Large intestine (tissue), 3 donors: ENCODE data around the gene SLC4A2. TPM values are rescaled to one million over a fixed set of nuclear protein-coding genes. Genes with fewer than 3 reads are reported as not detected.
A peak's percentile ranks its signal among the peaks of the same experiment; 100 is the strongest.

Source experiments
- DNase-seq, 2 donors: peaks; one replicate each; pipeline versions ENCODE4 v3.0.0 to v3.0.0-alpha.2; 2013
- H3K27ac ChIP-seq: one replicate; pipeline ENCODE4 v1.5.1; 2013; ENCODE audit warnings: low read length
- H3K27me3 ChIP-seq: 2 replicates; pipeline ENCODE4 v1.6.1; 2013; ENCODE audit warnings: low read length; ENCODE audit not compliant: control insufficient read depth, insufficient read depth
- H3K36me3 ChIP-seq: 2 replicates; pipeline ENCODE4 v1.6.1; 2013; ENCODE audit warnings: low read length; ENCODE audit not compliant: control insufficient read depth, insufficient read depth
- H3K4me1 ChIP-seq: one replicate; pipeline ENCODE4 v1.6.1; 2013; ENCODE audit warnings: low read length; ENCODE audit not compliant: control insufficient read depth, insufficient read depth
- H3K4me3 ChIP-seq: one replicate; pipeline ENCODE4 v1.5.1; 2013; ENCODE audit warnings: low read length
- H3K9me3 ChIP-seq: one replicate; pipeline ENCODE4 v1.6.1; 2013; ENCODE audit warnings: mild to moderate bottlenecking, low read depth, low read length, moderate library complexity; ENCODE audit not compliant: control insufficient read depth
- WGBS: methylation state at CpG from one replicate; pipeline ENCODE4 v1.1.5; 2013; ENCODE audit warnings: low lambda C conversion rate; ENCODE audit not compliant: insufficient coverage; 5-methylcytosine and 5-hydroxymethylcytosine counted together
- polyA plus RNA-seq: library from polyadenylated mRNA; unstranded; fragments of 120-200 nt; gene quantifications from one replicate; pipeline ENCODE4 v1.2.1, GENCODE V29; 2013

Gene SLC4A2
- polyA plus RNA-seq, 1 donor, result 107 TPM

DNA sequence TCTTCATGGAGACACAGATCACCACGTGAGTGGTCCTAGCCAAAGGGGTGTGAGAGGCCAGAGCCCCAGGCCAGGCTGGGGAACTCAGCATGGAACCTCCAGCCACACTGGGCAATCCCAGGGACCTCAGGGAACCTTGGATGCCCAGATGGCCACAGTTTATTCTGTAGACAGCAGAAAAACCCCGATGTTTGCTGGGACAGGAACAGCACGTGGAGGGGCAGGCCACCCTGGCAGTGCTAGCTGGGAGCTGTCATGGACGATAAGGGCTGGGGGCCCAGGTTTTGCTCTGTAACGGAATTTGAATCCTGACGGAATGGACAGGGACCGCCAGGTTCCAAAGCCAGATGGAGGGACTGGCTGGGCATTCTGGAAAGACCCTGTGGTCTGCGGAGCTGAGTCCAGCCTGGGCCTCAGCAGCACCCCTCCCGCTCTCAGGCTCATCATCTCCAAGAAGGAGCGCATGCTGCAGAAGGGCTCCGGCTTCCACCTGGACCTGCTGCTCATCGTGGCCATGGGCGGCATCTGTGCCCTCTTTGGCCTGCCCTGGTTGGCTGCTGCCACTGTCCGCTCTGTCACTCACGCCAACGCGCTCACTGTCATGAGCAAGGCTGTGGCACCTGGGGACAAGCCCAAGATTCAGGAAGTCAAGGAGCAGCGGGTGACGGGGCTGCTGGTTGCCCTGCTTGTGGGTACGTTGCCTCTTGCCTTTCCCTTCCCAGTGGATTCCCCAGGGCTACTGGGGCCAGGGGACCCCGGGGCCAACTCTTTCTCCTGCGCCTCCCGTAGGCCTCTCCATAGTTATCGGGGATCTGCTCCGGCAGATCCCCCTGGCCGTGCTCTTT lies 15.7 kb downstream of the SLC4A2 start:
- Histone ChIP-seq H3K4me1 (peaks cover 35% of the 10 kb centered on the region), H3K27me3 (no peaks in the 10 kb centered on the region), H3K4me3 (no peak overlapping the region), H3K36me3 (peaks cover 71% of the 10 kb centered on the region), H3K9me3 (no peaks in the 10 kb centered on the region), H3K27ac (no peak overlapping the region)
- no peak for DNase-seq
- 100% methylated on average over 1 of the region's 26 CpGs for WGBS

- no peak for DNase-seq
- Histone ChIP-seq H3K4me1 (peaks cover 35% of the 10 kb centered on the region), H3K4me3 (no peak overlapping the region), H3K9me3 (no peaks in the 10 kb centered on the region), H3K27me3 (no peaks in the 10 kb centered on the region), H3K27ac (no peak overlapping the region), H3K36me3 (peaks cover 65% of the 10 kb centered on the region)
- no CpG with 5 or more reads among the region's 7 CpGs for WGBS
These were observed 16.2 kb downstream of the SLC4A2 start for GRCh38 chr7:151075662-151075971.

- Histone ChIP-seq H3K4me3 (no peak overlapping the region), H3K27ac (no peak overlapping the region), H3K4me1 (peaks cover 37% of the 10 kb centered on the region), H3K27me3 (no peaks in the 10 kb centered on the region), H3K9me3 (no peaks in the 10 kb centered on the region), H3K36me3 (peaks cover 61% of the 10 kb centered on the region)
- 100% methylated on average over 1 of the region's 22 CpGs for WGBS
- DNase-seq, result no peak
These were observed 16.6 kb downstream of the SLC4A2 start for GRCh38 chr7:151075978-151076426.

DNA sequence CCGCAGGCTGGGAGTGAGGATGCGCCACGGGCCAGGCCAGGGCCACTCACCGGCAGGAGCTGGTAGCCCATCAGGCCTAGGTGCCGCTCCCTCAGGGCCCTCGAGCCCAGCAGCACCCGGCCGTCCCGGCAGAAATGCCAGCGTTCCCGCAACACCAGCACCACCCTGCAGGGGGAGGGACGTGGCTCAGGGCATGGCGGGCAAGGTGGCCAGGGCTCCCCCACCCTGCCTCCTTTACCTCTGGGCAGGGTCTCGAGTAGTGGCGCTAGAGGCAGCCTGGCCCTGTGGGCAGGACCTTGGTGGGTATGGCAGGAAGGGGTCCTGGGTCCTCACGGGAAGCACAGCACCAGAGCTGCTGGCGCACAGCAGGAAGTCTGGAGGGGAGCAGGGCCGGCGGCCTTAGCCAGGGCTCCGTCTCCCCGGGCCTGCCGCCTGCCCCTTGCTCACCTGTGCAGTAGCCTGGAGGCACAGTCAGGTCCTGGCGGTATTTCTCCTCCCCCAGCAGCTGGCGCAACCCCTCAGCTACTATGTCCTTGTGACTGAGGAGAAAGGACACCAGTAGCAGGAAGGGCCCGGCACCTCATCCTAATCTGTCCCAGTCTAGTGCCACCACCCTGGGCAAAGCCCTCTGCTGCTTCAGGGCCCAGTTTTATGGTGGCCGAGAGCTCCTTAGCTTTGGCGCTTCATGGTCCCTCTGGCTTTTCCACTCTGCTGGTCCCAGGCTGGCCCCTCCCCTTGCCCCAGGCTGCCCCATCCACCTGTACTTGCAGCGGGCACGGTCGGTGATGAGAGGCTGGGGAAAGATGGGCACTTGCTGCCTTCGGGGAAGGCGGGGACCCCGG lies 17.7 kb downstream of the SLC4A2 start:
- Histone ChIP-seq H3K36me3 (peaks cover 50% of the 10 kb centered on the region), H3K27ac (peak overlapping the region; percentile 69)

DNA sequence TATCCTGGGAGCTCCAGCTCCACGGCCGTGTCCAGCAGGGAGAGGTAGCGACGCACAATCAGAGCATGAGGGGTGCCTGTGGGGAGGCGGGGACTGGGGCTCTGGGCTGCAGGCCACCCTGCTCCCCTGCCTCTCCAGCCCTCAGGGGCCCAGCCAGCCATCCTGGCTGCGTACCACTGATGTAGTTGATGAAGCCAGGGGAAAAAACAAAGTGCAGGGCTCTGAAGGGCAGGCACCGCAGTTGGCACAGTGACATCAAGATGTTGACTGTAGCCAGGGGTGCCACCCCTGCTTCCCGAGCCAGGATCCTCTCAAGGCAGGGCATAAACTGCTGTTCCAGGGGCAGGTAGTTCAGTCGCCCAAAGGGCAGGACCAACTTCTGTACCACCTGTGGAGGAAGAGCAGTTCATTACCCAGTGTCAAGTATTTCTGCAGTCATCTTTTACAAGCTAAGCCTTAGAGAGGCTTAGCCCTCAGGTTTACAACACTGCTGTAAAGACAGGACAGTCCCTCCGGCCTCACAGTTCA lies 18.4 kb downstream of the SLC4A2 start:
- no peak overlapping the region for H3K4me3 ChIP-seq
- no CpG with 5 or more reads among the region's 10 CpGs for WGBS
- H3K4me1 ChIP-seq, result peaks cover 48% of the 10 kb centered on the region
- peak in 1 of 2 donors; percentile 83 for DNase-seq
- H3K9me3 ChIP-seq, result no peaks in the 10 kb centered on the region
- peak overlapping the region; percentile 69 for H3K27ac ChIP-seq
- no peaks in the 10 kb centered on the region for H3K27me3 ChIP-seq
- H3K36me3 ChIP-seq, result peaks cover 44% of the 10 kb centered on the region

More for the DNA sequence above, 17.7 kb downstream of the SLC4A2 start:
- Histone ChIP-seq H3K27me3 (no peaks in the 10 kb centered on the region), H3K9me3 (no peaks in the 10 kb centered on the region), H3K4me1 (peaks cover 42% of the 10 kb centered on the region), H3K4me3 (no peak overlapping the region)
- no peak for DNase-seq
- WGBS, result 100% methylated on average over 1 of the region's 33 CpGs

GRCh38 chr7:151078233-151079040 lies 19.0 kb downstream of the SLC4A2 start:
- Histone ChIP-seq H3K4me3 (no peak overlapping the region), H3K27ac (peak overlapping the region; percentile 69), H3K36me3 (peaks cover 41% of the 10 kb centered on the region), H3K4me1 (peaks cover 48% of the 10 kb centered on the region), H3K9me3 (no peaks in the 10 kb centered on the region), H3K27me3 (no peaks in the 10 kb centered on the region)
- no CpG with 5 or more reads among the region's 22 CpGs for WGBS
- peak in 1 of 2 donors; percentile 86 for DNase-seq

DNA sequence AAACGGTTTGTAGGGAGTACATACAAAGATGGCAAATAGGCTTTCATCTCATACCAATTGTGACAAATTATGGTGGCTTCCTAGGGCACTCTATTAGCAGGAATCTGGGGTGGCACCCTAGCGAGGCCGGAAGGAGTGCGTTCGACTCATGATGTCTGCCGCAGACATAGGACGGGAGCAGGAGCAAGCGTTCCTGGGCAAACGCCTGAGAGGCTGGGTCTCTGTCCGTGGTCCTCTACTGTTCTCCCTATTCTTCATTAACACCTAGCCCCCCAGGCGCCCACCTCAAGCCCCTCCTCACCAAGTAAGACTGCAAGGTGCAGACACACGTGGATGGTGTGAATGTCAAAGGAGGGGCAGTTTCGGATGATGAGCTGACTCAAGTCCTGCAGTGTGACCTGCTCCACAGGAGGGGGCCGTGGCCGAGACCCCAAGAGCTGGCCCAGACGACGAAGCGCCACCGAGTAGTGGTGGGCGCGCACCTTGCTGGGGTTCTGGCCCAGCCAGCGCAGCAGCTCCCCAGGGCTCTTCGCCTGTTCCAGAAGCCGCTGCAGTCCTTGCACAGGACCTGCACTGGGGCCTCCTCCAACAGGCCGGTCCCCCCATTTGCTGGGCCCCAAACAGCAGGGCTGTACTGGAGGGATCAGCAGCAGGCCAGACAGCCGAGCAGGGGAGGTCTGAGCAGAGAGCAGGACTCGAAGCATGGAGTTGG lies 20.0 kb downstream of the SLC4A2 start:
- no peaks in the 10 kb centered on the region for H3K9me3 ChIP-seq
- no CpG with 5 or more reads among the region's 27 CpGs for whole genome bisulfite sequencing
- peak overlapping the region; percentile 98 for H3K4me3 ChIP-seq
- no peak for DNase-seq
- H3K4me1 ChIP-seq, result peaks cover 52% of the 10 kb centered on the region
- peaks cover 32% of the 10 kb centered on the region for H3K36me3 ChIP-seq
- H3K27me3 ChIP-seq, result no peaks in the 10 kb centered on the region
- peak overlapping the region; percentile 87 for H3K27ac ChIP-seq

DNA sequence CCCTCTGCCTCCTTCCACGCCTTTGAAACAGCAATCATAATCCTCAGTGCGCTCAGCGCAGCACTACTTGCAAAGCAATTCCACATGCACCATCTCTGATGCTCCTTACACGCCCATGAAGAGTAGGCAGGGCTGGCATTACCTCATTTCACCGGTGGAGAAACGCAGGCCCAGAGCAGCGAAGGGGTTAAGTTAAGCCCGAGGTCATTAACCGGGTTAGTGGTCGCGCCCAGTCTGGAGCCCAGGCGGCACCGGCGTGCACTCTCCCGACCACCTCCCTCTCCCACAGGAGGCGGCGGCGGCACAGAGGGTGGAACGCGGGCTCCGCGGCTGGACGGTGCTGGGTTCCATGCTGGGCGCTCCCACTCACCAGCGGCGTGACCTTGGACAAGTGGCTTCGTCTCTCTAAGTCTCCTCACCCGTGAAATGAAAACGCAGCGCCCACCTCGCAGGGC lies 20.7 kb downstream of the SLC4A2 start:
- H3K27ac ChIP-seq, result peak overlapping the region; percentile 87
- no CpG with 5 or more reads among the region's 31 CpGs for WGBS
- no peaks in the 10 kb centered on the region for H3K27me3 ChIP-seq
- peaks cover 52% of the 10 kb centered on the region for H3K4me1 ChIP-seq
- peaks cover 24% of the 10 kb centered on the region for H3K36me3 ChIP-seq
- H3K4me3 ChIP-seq, result peak overlapping the region; percentile 98
- DNase-seq, result peak in 1 of 2 donors; percentile 61
- no peaks in the 10 kb centered on the region for H3K9me3 ChIP-seq

DNA sequence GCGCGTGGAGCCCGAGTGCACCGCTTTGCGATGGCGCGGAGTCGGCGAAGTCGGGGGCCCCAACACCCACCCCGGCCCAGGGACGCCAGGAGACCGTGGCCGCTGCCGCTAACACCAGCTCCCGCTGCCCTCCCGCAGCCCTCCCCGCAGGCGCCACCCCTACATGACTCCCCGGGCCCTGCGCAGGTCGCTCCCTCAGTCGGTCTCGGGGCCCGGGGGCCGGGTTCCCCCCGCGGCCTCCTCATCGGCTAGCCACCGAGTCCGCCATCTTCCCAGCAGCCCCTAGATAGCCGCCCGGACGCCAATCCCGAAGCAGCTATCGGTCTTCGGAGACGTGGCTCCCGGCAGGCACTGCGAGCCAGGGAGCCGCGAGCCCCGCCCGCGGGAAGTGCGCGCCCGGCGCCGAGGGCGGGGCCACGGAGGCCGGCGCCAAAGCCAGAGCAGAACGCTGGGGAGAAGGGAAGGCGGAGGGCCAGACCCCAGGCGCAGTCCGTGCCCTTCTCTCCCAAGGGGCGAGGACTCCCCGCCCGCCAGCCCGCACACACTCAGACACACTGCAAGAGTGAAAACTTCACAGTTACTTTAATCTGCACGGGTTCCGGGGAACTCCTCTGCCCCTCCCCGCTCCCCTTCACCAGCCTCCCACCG lies 21.3 kb downstream of the SLC4A2 start, which contains the start of gene FASTK:
FASTK (minus strand) TSS at position 288 of the 648 bp plus-strand sequence; CDS start at position 245, 43 bp downstream.
- Histone ChIP-seq H3K4me3 (peak within 1 kb of the TSS; percentile 98), H3K27me3 (no peaks in the 10 kb centered on the region), H3K4me1 (peaks cover 55% of the 10 kb centered on the region), H3K27ac (peak within 1 kb of the TSS; percentile 96), H3K36me3 (peaks cover 19% of the 10 kb centered on the region), H3K9me3 (no peaks in the 10 kb centered on the region)
- DNase-seq, result peak; percentile 93 to 96
- no CpG with 5 or more reads among the region's 66 CpGs for WGBS
